Measurements from ENCODE around the gene LRP6. TPM values are rescaled to one million over a fixed set of nuclear protein-coding genes. Genes with fewer than 3 reads are reported as not detected.
A peak's percentile ranks its signal among the peaks of the same experiment; 100 is the strongest.

Gene LRP6
- total RNA-seq, 4 donors from 2014 or later = 9.5 to 21.4 (median 14.7) TPM

- no peak for ATAC-seq
- in situ Hi-C loops (cut with MboI; ENCODE audit: low sequenced_read_pairs in 4 of 4) (no loop called here), intact Hi-C loops (cut with DNase I; ENCODE audit: low total_unique reads) (no loop called here)
- TF ChIP-seq, protein P1, sequence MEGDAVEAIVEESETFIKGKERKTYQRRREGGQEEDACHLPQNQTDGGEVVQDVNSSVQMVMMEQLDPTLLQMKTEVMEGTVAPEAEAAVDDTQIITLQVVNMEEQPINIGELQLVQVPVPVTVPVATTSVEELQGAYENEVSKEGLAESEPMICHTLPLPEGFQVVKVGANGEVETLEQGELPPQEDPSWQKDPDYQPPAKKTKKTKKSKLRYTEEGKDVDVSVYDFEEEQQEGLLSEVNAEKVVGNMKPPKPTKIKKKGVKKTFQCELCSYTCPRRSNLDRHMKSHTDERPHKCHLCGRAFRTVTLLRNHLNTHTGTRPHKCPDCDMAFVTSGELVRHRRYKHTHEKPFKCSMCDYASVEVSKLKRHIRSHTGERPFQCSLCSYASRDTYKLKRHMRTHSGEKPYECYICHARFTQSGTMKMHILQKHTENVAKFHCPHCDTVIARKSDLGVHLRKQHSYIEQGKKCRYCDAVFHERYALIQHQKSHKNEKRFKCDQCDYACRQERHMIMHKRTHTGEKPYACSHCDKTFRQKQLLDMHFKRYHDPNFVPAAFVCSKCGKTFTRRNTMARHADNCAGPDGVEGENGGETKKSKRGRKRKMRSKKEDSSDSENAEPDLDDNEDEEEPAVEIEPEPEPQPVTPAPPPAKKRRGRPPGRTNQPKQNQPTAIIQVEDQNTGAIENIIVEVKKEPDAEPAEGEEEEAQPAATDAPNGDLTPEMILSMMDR (IDR thresholded peaks at IDR 0.05 in 4 of 5, conservative IDR thresholded peaks at IDR 0.05 in 1 of 5) = no peak
- no peak for TF ChIP-seq POLR2A (IDR thresholded peaks at IDR 0.05)
- Histone ChIP-seq H3K4me1 (peaks cover 6 to 16% of the 10 kb centered on the region in 2 donors), H3K27ac (no peak overlapping the region), H3K27me3 (no peaks in the 10 kb centered on the region), H3K9me3 (no peaks in the 10 kb centered on the region), H3K36me3 (no peaks in the 10 kb centered on the region), H3K4me3 (no peak overlapping the region)
- DNase-seq = no peak
Measured at GRCh38 chr12:12207746-12208145, 59.1 kb downstream of the LRP6 start.

DNA sequence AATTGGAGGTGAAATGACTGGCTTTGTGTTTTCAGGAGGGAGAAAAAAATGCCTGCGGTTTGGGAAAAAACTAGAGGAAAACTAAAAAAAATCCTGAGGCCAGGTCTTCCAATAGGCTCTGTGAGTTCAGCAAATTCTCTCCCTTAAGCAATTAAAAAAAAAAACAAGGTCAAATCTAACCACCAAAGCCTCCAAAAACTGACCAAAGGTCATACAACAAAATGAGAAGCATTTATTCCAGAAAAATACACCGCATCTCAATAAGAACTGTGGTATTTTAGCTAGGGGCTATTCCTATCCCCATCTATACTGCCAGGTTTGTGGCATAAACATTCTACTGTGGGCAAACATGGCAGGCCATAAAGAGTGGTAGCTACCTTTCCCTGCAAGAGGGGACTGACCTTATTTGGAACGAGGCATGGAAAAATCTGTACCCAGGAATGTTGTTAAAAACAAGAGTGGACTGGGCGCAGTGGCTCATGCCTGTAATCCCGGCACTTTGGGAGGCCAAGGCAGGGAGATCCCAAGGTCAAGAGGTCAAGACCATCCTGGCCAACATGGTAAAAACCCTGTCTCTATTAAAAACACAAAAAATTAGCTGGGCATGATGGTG, 60.0 kb downstream of the LRP6 start:
- TF ChIP-seq, protein P1 (IDR thresholded peaks at IDR 0.05 in 4 of 5, conservative IDR thresholded peaks at IDR 0.05 in 1 of 5) = no peak
- TF ChIP-seq POLR2A (IDR thresholded peaks at IDR 0.05) = no peak
- no peak overlapping the region for H3K4me3 ChIP-seq
- ATAC-seq = no peak
- peaks cover 13 to 16% of the 10 kb centered on the region in 2 donors for H3K4me1 ChIP-seq
- DNase-seq = no peak
- no peak overlapping the region for H3K27ac ChIP-seq
- no peaks in the 10 kb centered on the region for H3K36me3 ChIP-seq
- no peaks in the 10 kb centered on the region for H3K27me3 ChIP-seq
- in situ Hi-C loops (cut with MboI; ENCODE audit: low sequenced_read_pairs in 4 of 4) = no loop called here
- H3K9me3 ChIP-seq = no peaks in the 10 kb centered on the region
- intact Hi-C loops (cut with DNase I; ENCODE audit: low total_unique reads) = no loop called here

GRCh38 chr12:12202747-12203146, 64.1 kb downstream of the LRP6 start:
- DNase-seq = no peak
- in situ Hi-C loops (cut with MboI; ENCODE audit: low sequenced_read_pairs in 4 of 4) = no loop called here
- no peak for ATAC-seq
- no peak for TF ChIP-seq POLR2A (IDR thresholded peaks at IDR 0.05)
- TF ChIP-seq, protein P1 (IDR thresholded peaks at IDR 0.05 in 4 of 5, conservative IDR thresholded peaks at IDR 0.05 in 1 of 5) = no peak
- no peaks in the 10 kb centered on the region for H3K36me3 ChIP-seq
- H3K4me3 ChIP-seq = no peak overlapping the region
- peak overlapping the region; percentile 71 to 79 (median 74) for H3K27ac ChIP-seq
- no peaks in the 10 kb centered on the region for H3K9me3 ChIP-seq
- H3K27me3 ChIP-seq = no peaks in the 10 kb centered on the region
- intact Hi-C loops (cut with DNase I; ENCODE audit: low total_unique reads) = loop anchor here (5.0 kb wide), 1 partner anchor 65 kb away; the partner anchor contains the start of gene LRP6
- H3K4me1 ChIP-seq = peaks cover 25 to 26% of the 10 kb centered on the region in 2 donors

DNA sequence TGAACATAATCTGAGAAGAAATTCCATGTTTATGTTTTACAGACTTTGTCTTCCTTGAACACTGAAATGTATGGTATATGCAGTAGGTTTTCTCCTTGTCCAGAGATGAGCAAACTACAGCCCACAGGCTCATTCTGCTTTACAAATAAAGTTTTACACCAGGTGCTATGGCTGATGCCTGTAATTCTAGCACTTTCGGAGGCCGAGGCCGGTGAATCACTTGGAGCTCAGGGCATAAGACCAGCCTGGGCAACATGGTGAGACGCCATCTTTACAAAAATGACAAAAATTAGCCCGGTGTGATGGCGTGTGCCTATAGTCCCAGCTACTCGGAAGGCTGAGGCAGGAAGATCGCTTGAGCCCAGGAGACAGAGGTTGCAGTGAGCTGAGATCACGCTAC, 64.7 kb downstream of the LRP6 start:
- intact Hi-C loops (cut with DNase I; ENCODE audit: low total_unique reads) (loop anchor here (5.0 kb wide), 1 partner anchor 65 kb away; the partner anchor contains the start of gene LRP6), in situ Hi-C loops (cut with MboI; ENCODE audit: low sequenced_read_pairs in 4 of 4) (no loop called here)
- DNase-seq (peak; percentile 29 to 67), ATAC-seq (peak; percentile 74 to 79)
- peak overlapping the region in 1 of 4 donors; percentile 20 for H3K4me3 ChIP-seq
- H3K4me1 ChIP-seq = peaks cover 21 to 25% of the 10 kb centered on the region in 2 donors
- H3K27ac ChIP-seq = peak overlapping the region; percentile 71 to 79 (median 74)
- H3K36me3 ChIP-seq = no peaks in the 10 kb centered on the region
- no peaks in the 10 kb centered on the region for H3K9me3 ChIP-seq
- peak in 1 of 2 donors; percentile 11 for TF ChIP-seq POLR2A (IDR thresholded peaks at IDR 0.05)
- TF ChIP-seq, protein P1 (IDR thresholded peaks at IDR 0.05 in 4 of 5, conservative IDR thresholded peaks at IDR 0.05 in 1 of 5) = no peak
- no peaks in the 10 kb centered on the region for H3K27me3 ChIP-seq
